LNCaP clone FGC (cell line): ENCODE data around the gene MRPL52.

Experiments
- DNase-seq: peaks from one replicate; pipeline ENCODE4 v3.0.0-alpha.2; 2011; ENCODE audit warnings: low read depth
- H3K4me3 ChIP-seq: 2 replicates; pipeline ENCODE4 v1.5.1; 2011; ENCODE audit warnings: mild to moderate bottlenecking, low read depth, low read length, control low read depth
- CTCF ChIP-seq: IDR thresholded peaks from 2 replicates; pipeline ENCODE4 v1.5.1; 2012; ENCODE audit warnings: mild to moderate bottlenecking; ENCODE audit not compliant: control insufficient read depth, insufficient read depth; ENCODE audit errors: extremely low read depth

MRPL52 gene

GRCh38 chr14:22865424-22866405, 36.0 kb downstream of the MRPL52 start:
- DNase-seq, result no peak
- no peak for TF ChIP-seq CTCF
- H3K4me3 ChIP-seq, result no peak overlapping the region

GRCh38 chr14:22866874-22867273, 37.2 kb downstream of the MRPL52 start:
- TF ChIP-seq CTCF, result no peak
- H3K4me3 ChIP-seq, result no peak overlapping the region
- no peak for DNase-seq

DNA sequence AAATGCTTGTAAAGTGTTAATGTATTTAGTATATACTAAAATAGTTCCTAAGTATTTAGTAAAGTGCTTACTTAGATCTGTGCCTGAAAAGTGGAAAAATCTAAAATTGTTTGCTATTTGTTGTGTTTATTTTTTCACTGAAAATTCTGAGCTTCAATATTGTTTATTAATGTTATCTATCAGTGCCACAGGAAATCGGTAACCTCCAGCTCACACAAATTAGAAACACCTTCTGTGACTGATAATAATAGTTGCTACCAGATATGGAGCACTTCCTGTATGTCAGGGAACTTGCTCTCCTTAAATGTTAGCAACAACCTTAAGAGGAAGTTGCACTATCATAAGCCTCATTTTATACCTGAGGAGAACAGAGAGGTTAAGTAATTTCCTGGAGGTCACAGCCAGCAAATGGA, 41.1 kb downstream of the MRPL52 start:
- H3K4me3 ChIP-seq, result peak overlapping the region; percentile 92
- DNase-seq, result no peak
- TF ChIP-seq CTCF, result no peak

DNA sequence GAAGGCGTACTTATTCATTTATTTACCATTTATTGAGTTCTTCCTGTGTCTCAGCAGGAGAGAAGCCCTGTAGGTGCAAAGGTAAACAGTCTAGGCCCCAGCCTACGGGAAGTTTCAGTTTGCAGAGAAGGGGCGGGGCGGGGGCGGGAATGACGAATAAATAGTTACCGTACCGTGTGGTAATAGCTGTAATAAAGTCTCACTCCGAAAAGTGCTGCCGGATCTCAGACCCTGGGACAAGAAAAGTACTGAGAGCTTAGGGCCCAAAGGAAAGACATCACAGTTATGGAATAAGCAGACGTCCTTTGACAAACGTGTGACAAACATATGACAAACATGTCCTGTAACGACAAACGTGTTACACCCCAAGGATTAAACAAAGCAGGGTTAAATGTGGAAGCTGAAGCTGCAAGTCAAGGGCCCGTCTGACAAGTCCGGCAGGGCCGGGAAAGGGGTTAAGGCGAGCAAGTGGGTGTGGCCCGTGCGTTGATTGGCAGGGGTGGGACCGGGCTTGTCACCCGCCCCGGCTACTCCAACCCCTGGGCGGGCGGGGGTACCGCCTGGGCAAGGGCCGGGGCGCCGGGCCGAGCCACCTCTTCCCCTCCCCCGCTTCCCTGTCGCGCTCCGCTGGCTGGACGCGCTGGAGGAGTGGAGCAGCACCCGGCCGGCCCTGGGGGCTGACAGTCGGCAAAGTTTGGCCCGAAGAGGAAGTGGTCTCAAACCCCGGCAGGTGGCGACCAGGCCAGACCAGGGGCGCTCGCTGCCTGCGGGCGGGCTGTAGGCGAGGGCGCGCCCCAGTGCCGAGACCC, 41.7 kb downstream of the MRPL52 start, which contains the start of gene LRP10:
Gene LRP10, plus strand, starts transcription at position 517 of the 809 bp plus-strand sequence. CDS start 564 bp downstream, outside the sequence.
- peak; percentile 87 for DNase-seq
- TF ChIP-seq CTCF, result no peak
- peak within 1 kb of the TSS; percentile 92 for H3K4me3 ChIP-seq

GRCh38 chr14:22872033-22872832, 42.5 kb downstream of the MRPL52 start:
- peak; percentile 60 for DNase-seq
- peak; percentile 92 for TF ChIP-seq CTCF

GRCh38 chr14:22872833-22873520, 43.3 kb downstream of the MRPL52 start:
- no peak for TF ChIP-seq CTCF
- no peak for DNase-seq
- H3K4me3 ChIP-seq, result peak overlapping the region; percentile 92

More at GRCh38 chr14:22872033-22872832, 42.5 kb downstream of the MRPL52 start:
- H3K4me3 ChIP-seq, result peak overlapping the region; percentile 92
